ENCODE measurements around the gene SIGLEC12.

DNA sequence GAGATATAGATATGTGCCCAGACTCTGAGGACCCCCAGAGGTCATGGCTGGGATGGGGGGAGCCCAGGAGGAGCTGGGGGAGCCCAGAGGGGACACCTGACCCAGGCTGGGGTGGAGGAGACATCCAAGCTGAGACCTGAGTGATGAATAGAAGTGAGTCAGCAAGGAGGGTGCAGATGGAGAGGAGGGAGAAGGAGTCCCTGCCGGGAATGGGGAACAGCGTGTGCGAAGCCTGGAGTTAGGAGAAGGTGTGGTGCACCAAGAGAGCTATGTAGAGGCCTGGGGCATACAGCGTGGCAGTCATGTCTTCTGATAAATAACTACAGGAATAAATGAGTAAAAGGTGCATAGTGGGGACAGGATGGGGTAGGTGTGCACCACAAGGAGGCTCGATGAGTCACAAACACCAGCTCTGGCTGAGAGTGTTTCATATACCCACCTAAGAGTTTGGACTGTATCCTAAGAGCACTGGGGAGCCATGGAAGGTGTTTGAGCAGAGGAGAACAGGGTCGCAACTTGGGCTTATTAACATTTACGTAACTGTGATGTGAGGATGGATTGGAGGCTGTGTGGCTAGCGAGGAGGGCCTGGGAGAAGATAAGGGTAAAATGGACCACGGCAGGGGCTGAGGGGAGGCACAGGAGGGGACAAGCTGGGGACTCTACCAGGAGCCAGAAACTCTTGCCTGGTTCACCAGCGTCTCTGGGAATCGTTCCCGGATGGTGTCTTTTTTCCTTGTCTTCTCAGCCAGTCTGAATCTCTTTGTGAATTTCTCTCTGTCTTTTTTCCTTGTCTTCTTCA, 21.9 kb downstream of the SIGLEC12 start:
- TF ChIP-seq POLR2A (IDR thresholded peaks at IDR 0.05), result no peak
- TF ChIP-seq, protein P1, sequence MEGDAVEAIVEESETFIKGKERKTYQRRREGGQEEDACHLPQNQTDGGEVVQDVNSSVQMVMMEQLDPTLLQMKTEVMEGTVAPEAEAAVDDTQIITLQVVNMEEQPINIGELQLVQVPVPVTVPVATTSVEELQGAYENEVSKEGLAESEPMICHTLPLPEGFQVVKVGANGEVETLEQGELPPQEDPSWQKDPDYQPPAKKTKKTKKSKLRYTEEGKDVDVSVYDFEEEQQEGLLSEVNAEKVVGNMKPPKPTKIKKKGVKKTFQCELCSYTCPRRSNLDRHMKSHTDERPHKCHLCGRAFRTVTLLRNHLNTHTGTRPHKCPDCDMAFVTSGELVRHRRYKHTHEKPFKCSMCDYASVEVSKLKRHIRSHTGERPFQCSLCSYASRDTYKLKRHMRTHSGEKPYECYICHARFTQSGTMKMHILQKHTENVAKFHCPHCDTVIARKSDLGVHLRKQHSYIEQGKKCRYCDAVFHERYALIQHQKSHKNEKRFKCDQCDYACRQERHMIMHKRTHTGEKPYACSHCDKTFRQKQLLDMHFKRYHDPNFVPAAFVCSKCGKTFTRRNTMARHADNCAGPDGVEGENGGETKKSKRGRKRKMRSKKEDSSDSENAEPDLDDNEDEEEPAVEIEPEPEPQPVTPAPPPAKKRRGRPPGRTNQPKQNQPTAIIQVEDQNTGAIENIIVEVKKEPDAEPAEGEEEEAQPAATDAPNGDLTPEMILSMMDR (IDR thresholded peaks at IDR 0.05 in 4 of 5, conservative IDR thresholded peaks at IDR 0.05 in 1 of 5), result no peak

Measured in gastrocnemius medialis (tissue), 4 donors.